GM23248 (cell line): ENCODE results near the gene EXOSC1. TPM values are rescaled to one million over a fixed set of nuclear protein-coding genes. Genes with fewer than 3 reads are reported as not detected.
A peak's percentile ranks its signal among the peaks of the same experiment; 100 is the strongest.
"Not testable (repeated sequence)": the region's sequence is repeated elsewhere in the genome, so short reads cannot be mapped to it uniquely, and the experiment has no call there.

Source experiments
- DNase-seq: peaks from one replicate; pipeline ENCODE4 v3.0.0-alpha.2; 2015
- H2AFZ ChIP-seq: fragments of 200-600 bp; sonication (generic); 2 replicates; pipeline ENCODE4 v1.6.1; 2016; ENCODE audit warnings: antibody characterized with exemption
- H3F3A ChIP-seq: fragments of 200-600 bp; sonication (generic); 2 replicates; pipeline ENCODE4 v1.6.1; 2016; ENCODE audit warnings: mild to moderate bottlenecking, antibody characterized with exemption, mixed run types; ENCODE audit not compliant: insufficient read depth
- H3K27ac ChIP-seq: fragments of 200-600 bp; sonication (generic); 2 replicates; pipeline ENCODE4 v1.5.1; 2016; ENCODE audit warnings: mild to moderate bottlenecking
- H3K27me3 ChIP-seq: fragments of 200-600 bp; sonication (generic); replicated peaks from 2 replicates; pipeline ENCODE4 v1.6.1; 2016; ENCODE audit warnings: mild to moderate bottlenecking; ENCODE audit not compliant: insufficient read depth
- H3K36me3 ChIP-seq: fragments of 200-600 bp; sonication (generic); 2 replicates; pipeline ENCODE4 v1.6.1; 2016; ENCODE audit warnings: low read depth, mild to moderate bottlenecking
- H3K4me1 ChIP-seq: fragments of 200-600 bp; sonication (generic); 2 replicates; pipeline ENCODE4 v1.6.1; 2016; ENCODE audit warnings: mild to moderate bottlenecking; ENCODE audit not compliant: insufficient read depth
- H3K4me2 ChIP-seq: fragments of 200-600 bp; sonication (generic); one replicate; pipeline ENCODE4 v1.6.1; 2016; ENCODE audit warnings: mild to moderate bottlenecking; ENCODE audit not compliant: unreplicated experiment
- H3K4me3 ChIP-seq: fragments of 200-600 bp; sonication (generic); 2 replicates; pipeline ENCODE4 v1.5.1; 2016; ENCODE audit warnings: mild to moderate bottlenecking
- H3K79me2 ChIP-seq: fragments of 200-600 bp; sonication (generic); 2 replicates; pipeline ENCODE4 v1.6.1; 2016; ENCODE audit warnings: mild to moderate bottlenecking; ENCODE audit not compliant: insufficient read depth
- H3K9ac ChIP-seq: fragments of 200-600 bp; sonication (generic); 2 replicates; pipeline ENCODE4 v1.6.1; 2016; ENCODE audit warnings: mild to moderate bottlenecking
- H3K9me2 ChIP-seq: fragments of 200-600 bp; sonication (generic); 2 replicates; pipeline ENCODE4 v1.6.1; 2016; ENCODE audit warnings: mixed run types, mild to moderate bottlenecking, moderate library complexity; ENCODE audit not compliant: insufficient read depth
- H3K9me3 ChIP-seq: fragments of 200-600 bp; sonication (generic); one replicate; pipeline ENCODE4 v1.6.1; 2017; ENCODE audit warnings: low read depth
- H4K20me1 ChIP-seq: fragments of 200-600 bp; sonication (generic); 2 replicates; pipeline ENCODE4 v1.6.0; 2016; ENCODE audit not compliant: insufficient read depth
- EZH2 ChIP-seq: fragments of 200-600 bp; sonication (generic); IDR thresholded peaks from 2 replicates; pipeline ENCODE4 v1.6.1; 2018; ENCODE audit warnings: antibody characterized with exemption, mild to moderate bottlenecking; ENCODE audit not compliant: insufficient read depth, poor library complexity, severe bottlenecking
- EZH2phosphoT487 ChIP-seq: fragments of 200-600 bp; sonication (generic); IDR thresholded peaks from 2 replicates; pipeline ENCODE4 v1.6.1; 2018; ENCODE audit warnings: antibody characterized with exemption, moderate library complexity, mild to moderate bottlenecking, low read depth; ENCODE audit not compliant: insufficient read depth
- WGBS, 2 experiments: methylation state at CpG; one replicate each; pipeline ENCODE4 v1.1.6; 2015 to 2017; ENCODE audit warnings: low lambda C conversion rate in 2 of 2, low coverage in 1 of 2; ENCODE audit errors: missing lambda C conversion rate in 2 of 2; 5-methylcytosine and 5-hydroxymethylcytosine counted together
- in situ Hi-C: fragments of 300-500 bp; cut with MboI; formaldehyde crosslinking; loops from 2 replicates; pipeline ENCODE4 v1.15.0; 2020
- polyA plus RNA-seq: library from polyadenylated mRNA; unstranded; fragments of >200 nt; fragmentation: Nextera tagmentation; extraction: Ambion mirVana; gene quantifications from 2 replicates; pipeline ENCODE4 v1.2.1, GENCODE V29; 2016
- total RNA-seq: library from RNA; depleted of rRNA; stranded (reverse); fragments of >200 nt; shearing (Covaris generic); gene quantifications from 2 replicates; pipeline ENCODE4 v1.2.3, GENCODE V29; 2014

Gene EXOSC1
- total and polyA plus RNA-seq, 2 experiments from 2014 or later: 46.8 to 56.6 TPM

DNA sequence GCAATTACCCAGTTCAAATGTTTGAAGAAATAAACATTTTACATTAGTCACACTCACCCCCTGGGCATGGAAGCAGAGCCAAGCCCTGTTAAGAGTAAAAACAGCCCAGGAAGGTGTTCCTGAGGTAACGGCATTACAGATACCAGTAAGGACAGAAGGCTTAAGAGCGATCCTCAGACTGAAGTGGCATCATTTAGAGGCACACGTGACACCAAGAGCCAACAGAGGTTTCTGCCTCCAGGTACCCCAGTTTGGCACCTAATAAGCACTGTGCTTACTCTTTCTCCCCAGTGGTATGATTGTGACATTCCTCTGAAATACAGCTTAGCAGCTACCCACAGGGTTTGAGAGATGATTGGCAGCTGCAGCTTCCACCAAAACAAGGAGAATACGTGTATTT lies 35.3 kb upstream of the EXOSC1 start:
- peaks cover 21% of the 10 kb centered on the region for H3K4me1 ChIP-seq
- peaks cover 78% of the 10 kb centered on the region for H3K79me2 ChIP-seq
- in situ Hi-C loops: no loop called here
- peaks cover 3% of the 10 kb centered on the region; the same call in 1 of the 2 replicates for H4K20me1 ChIP-seq
- H2AFZ ChIP-seq: no peak overlapping the region
- peaks cover 25% of the 10 kb centered on the region for H3F3A ChIP-seq
- TF ChIP-seq EZH2phosphoT487 (no peak), EZH2 (no peak)
- 87 to 91% methylated on average over 4 of the region's 4 CpGs for WGBS, 2 experiments
- no peak overlapping the region for H3K27ac ChIP-seq
- peaks cover 42% of the 10 kb centered on the region for H3K36me3 ChIP-seq
- H3K27me3 ChIP-seq: no peaks in the 10 kb centered on the region
- H3K9me2 ChIP-seq: no peaks in the 10 kb centered on the region
- H3K9me3 ChIP-seq: no peaks in the 10 kb centered on the region
- H3K4me3 ChIP-seq: no peak overlapping the region
- H3K9ac ChIP-seq: no peak overlapping the region
- H3K4me2 ChIP-seq: no peak overlapping the region
- no peak for DNase-seq

DNA sequence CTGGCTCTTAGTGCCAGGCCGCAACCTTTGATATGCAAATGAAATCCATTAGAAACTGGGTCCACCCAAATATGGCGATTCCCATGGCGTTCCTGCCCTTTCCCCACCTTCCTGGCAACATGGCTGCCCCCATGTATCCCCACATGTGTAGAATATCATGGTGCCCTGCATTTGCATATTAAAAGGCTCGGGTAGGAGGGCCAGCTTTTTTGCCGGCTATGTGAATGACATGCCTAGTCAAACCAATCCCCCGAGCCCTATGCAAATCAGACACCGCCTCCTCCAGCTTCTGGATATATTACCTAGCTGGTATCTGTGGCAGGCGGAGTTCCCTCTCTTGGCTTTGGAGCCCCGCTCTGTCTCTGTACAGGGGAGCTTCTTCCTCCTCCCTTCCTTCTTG lies 34.1 kb upstream of the EXOSC1 start:
- H3F3A ChIP-seq: peaks cover 36% of the 10 kb centered on the region
- no peak overlapping the region for H3K9ac ChIP-seq
- in situ Hi-C loops: no loop called here
- whole genome bisulfite sequencing, 2 experiments: 79 to 84% methylated on average over 9 of the region's 9 CpGs
- H3K27ac ChIP-seq: no peak overlapping the region
- H3K4me2 ChIP-seq: no peak overlapping the region
- DNase-seq: no peak
- no peaks in the 10 kb centered on the region for H4K20me1 ChIP-seq
- TF ChIP-seq EZH2 (no peak), EZH2phosphoT487 (no peak)
- H2AFZ ChIP-seq: no peak overlapping the region
- H3K9me3 ChIP-seq: no peaks in the 10 kb centered on the region
- peaks cover 40% of the 10 kb centered on the region for H3K36me3 ChIP-seq
- no peaks in the 10 kb centered on the region for H3K9me2 ChIP-seq
- H3K4me3 ChIP-seq: no peak overlapping the region
- no peaks in the 10 kb centered on the region for H3K27me3 ChIP-seq
- peaks cover 67% of the 10 kb centered on the region for H3K79me2 ChIP-seq
- H3K4me1 ChIP-seq: peaks cover 29% of the 10 kb centered on the region

DNA sequence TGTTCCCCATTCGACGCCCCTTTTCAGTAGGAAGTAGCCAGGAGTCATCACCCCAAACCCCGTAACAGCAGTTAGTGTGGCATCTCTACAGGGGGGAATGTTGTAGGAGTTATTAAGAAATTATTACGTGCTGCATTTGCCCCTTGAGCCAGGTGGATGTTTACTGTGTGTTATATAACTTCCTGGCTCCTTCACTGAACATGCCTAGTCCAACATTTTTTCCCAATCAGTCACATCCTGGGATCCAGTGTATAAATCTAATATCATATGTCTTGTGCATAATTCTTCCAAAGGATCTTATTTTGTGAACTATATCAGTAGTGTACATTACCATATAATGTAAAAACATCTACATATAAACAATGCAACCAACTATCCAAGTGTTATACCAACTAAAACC lies 33.6 kb upstream of the EXOSC1 start:
- H3K9me2 ChIP-seq, H3K27ac ChIP-seq, H4K20me1 ChIP-seq, H3K9me3 ChIP-seq, H3K4me3 ChIP-seq, DNase-seq, H3K4me2 ChIP-seq, H2AFZ ChIP-seq, H3K9ac ChIP-seq, H3K27me3 ChIP-seq, in situ Hi-C loops: not testable (repeated sequence)
- Histone ChIP-seq H3K79me2 (peaks cover 61% of the 10 kb centered on the region), H3K4me1 (peaks cover 29% of the 10 kb centered on the region), H3F3A (peaks cover 42% of the 10 kb centered on the region), H3K36me3 (peaks cover 45% of the 10 kb centered on the region)
- WGBS, 2 experiments: 99% methylated on average over 4 of the region's 4 CpGs

DNA sequence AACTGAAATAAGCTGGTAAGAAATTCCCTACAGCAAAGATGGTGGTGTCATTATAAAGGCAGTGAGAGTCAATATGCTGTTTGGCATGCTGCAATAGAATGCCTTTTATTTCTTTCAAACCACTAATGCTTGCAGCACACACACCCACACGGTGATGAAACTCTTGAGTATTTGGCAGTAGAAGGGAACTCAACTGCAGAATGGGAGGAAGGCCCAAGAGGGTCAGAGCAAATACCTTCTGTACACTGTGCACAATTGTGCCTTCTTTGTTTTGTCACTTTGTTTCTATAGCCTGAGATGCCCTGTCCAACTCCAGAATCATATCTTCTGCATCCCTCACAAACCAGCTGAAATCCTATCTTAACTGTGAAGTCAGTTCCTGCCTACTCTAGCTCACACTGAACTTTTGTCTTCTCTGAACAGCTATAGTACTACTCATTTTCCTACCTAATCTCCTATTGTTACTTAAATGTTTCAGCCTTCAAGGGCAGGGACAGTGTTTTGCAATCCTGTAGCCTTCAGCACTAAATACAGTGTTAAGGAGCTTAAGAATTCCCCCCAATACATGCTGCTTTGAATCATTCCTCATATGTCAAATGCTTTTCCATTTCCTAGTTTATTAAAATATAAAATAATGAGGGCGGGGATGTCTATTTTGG lies 30.3 kb upstream of the EXOSC1 start:
- in situ Hi-C loops: no loop called here
- Histone ChIP-seq H3K4me2 (no peak overlapping the region), H3K79me2 (peaks cover 49% of the 10 kb centered on the region), H3K4me1 (peaks cover 22% of the 10 kb centered on the region), H3K4me3 (no peak overlapping the region), H3F3A (peaks cover 50% of the 10 kb centered on the region), H4K20me1 (no peaks in the 10 kb centered on the region), H3K9me3 (no peaks in the 10 kb centered on the region), H3K36me3 (peaks cover 79% of the 10 kb centered on the region), H3K27me3 (no peaks in the 10 kb centered on the region), H3K27ac (peak overlapping the region; percentile 74), H3K9ac (peak overlapping the region; percentile 30), H3K9me2 (no peaks in the 10 kb centered on the region), H2AFZ (no peak overlapping the region)
- TF ChIP-seq EZH2phosphoT487 (no peak), EZH2 (no peak)
- DNase-seq: peak; percentile 88
- WGBS, 2 experiments: 41 to 42% methylated on average over 2 of the region's 2 CpGs

DNA sequence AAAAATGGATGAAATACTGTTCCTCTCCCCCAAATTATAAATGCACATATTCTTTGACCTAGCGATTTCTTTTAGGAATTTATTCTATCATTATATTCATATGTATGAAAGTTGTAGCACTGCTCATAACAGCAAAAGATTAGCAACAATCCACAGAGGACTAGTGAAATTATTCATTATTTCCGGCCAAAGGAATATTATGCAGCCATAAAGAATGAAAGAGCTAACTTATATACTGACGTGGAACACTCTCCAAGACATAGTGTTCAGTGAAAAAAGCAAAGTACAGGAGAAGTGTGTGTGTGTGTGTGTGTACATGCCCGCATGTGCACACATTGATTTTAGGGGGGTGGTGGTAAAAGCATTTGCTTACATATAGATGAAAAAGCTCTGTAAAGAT lies 29.1 kb upstream of the EXOSC1 start:
- Histone ChIP-seq H2AFZ (no peak overlapping the region), H3K27ac (peak overlapping the region; percentile 74), H3K4me3 (no peak overlapping the region), H3K4me2 (no peak overlapping the region), H3K4me1 (peaks cover 22% of the 10 kb centered on the region), H3K9me2 (no peaks in the 10 kb centered on the region), H3K36me3 (peaks cover 79% of the 10 kb centered on the region), H3K9me3 (no peaks in the 10 kb centered on the region), H3K9ac (no peak overlapping the region), H4K20me1 (no peaks in the 10 kb centered on the region), H3F3A (peaks cover 50% of the 10 kb centered on the region), H3K79me2 (peaks cover 38% of the 10 kb centered on the region), H3K27me3 (no peaks in the 10 kb centered on the region)
- DNase-seq: no peak
- WGBS, 2 experiments: 86 to 87% methylated on average over 4 of the region's 4 CpGs
- no peak for TF ChIP-seq EZH2
- no peak for TF ChIP-seq EZH2phosphoT487
- in situ Hi-C loops: no loop called here

DNA sequence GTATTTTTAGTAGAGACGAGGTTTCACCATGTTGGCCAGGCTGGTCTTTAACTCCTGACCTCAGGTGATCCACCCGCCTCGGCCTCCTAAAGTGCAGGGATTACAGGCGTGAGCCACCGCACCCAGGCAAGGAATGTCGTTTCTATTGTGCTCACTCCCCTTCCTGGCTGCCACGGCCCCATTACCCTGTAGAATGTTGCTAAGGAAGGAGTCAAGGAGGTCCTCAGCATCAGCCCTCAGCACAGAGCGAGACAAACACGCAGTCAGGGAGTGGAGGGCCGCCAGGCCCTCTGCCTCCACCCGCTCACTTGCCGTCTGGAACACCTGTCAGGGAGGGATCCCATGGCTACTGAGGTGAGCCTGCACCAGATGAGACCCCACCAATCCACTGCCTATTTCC lies 23.0 kb upstream of the EXOSC1 start:
- H3K9me2 ChIP-seq, in situ Hi-C loops, H3K9ac ChIP-seq, H2AFZ ChIP-seq, H3K9me3 ChIP-seq, H3K4me3 ChIP-seq, H3K27me3 ChIP-seq, H3K4me2 ChIP-seq, H3K27ac ChIP-seq, H3K4me1 ChIP-seq, DNase-seq, H4K20me1 ChIP-seq: not testable (repeated sequence)
- WGBS, 2 experiments: 92 to 95% methylated on average over 12 of the region's 12 CpGs
- Histone ChIP-seq H3K79me2 (peaks cover 21% of the 10 kb centered on the region; the same call in 1 of the 2 replicates), H3K36me3 (peaks cover 80% of the 10 kb centered on the region), H3F3A (peaks cover 51% of the 10 kb centered on the region)
